HUES6 (cell line): ENCODE measurements around the gene CYTIP.

ENCODE experiments used
- H3K27ac ChIP-seq: 2 replicates; pipeline ENCODE4 v1.7.0; 2013; ENCODE audit warnings: low read depth, mild to moderate bottlenecking, low read length, inconsistent platforms
- H3K27me3 ChIP-seq: 2 replicates; pipeline ENCODE4 v1.6.1; 2013; ENCODE audit warnings: low read length; ENCODE audit not compliant: control insufficient read depth, insufficient read depth
- H3K36me3 ChIP-seq: 2 replicates; pipeline ENCODE4 v1.6.1; 2013; ENCODE audit warnings: low read length; ENCODE audit not compliant: control insufficient read depth, insufficient read depth
- H3K4me1 ChIP-seq: 2 replicates; pipeline ENCODE4 v1.6.1; 2013; ENCODE audit warnings: low read length; ENCODE audit not compliant: control insufficient read depth, insufficient read depth
- H3K4me3 ChIP-seq: 2 replicates; pipeline ENCODE4 v1.5.1; 2013; ENCODE audit warnings: low read depth, low read length
- H3K9ac ChIP-seq: one replicate; pipeline ENCODE4 v1.6.1; 2013; ENCODE audit warnings: mild to moderate bottlenecking, low read length
- H3K9me3 ChIP-seq: 2 replicates; pipeline ENCODE4 v1.6.1; 2013; ENCODE audit warnings: low read depth, low read length; ENCODE audit not compliant: control insufficient read depth, insufficient read depth

Gene CYTIP

GRCh38 chr2:157460384-157460837 is 16.5 kb upstream of the CYTIP start:
- Histone ChIP-seq H3K4me1 (peaks cover 19% of the 10 kb centered on the region), H3K4me3 (no peak overlapping the region), H3K27ac (peak overlapping the region; percentile 1; the same call in 1 of the 2 replicates), H3K36me3 (no peaks in the 10 kb centered on the region), H3K9me3 (no peaks in the 10 kb centered on the region), H3K9ac (no peak overlapping the region), H3K27me3 (no peaks in the 10 kb centered on the region)

DNA sequence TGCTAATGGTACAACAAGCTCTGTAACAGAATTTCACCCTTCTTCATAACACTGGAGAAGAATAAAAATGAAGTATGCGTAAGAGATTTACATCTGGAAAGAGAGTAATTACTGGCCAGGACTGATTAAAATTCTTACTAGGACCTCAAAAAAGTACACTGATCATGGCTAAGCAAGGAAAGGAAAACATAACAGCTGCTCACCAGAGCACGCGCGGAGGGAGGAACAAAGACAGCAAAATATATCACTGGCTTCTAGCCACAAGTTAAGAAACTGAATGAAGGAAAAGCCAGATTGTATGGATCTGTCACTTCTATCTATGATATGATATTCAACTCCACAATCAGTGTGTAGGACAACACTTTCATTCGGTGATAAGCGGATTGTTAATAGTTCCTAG is 15.6 kb upstream of the CYTIP start:
- Histone ChIP-seq H3K9me3 (no peaks in the 10 kb centered on the region), H3K27me3 (no peaks in the 10 kb centered on the region), H3K4me3 (no peak overlapping the region), H3K36me3 (no peaks in the 10 kb centered on the region), H3K27ac (no peak overlapping the region), H3K9ac (no peak overlapping the region), H3K4me1 (peaks cover 19% of the 10 kb centered on the region)

DNA sequence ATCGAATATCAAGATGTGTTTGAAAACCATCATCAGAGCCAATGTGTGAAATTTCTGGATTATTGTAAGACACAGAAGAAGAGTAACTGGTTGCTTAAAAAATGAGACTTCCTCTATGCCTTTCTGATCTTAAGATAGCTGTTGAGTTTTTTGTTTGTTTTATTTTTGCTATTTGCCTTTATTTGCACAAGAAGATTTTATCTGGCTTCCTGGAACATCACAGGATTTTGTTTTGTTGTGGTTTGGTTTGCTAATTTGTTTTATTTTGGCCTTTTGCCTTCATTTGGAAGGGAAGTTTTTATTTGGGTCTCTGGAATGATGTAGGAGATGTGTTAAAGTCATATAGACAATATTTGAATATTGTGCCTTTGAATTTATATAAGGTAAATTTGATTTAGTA is 3.9 kb upstream of the CYTIP start:
- Histone ChIP-seq H3K36me3 (no peaks in the 10 kb centered on the region), H3K4me1 (no peaks in the 10 kb centered on the region), H3K9me3 (no peaks in the 10 kb centered on the region), H3K27ac (no peak overlapping the region), H3K9ac (no peak overlapping the region), H3K4me3 (no peak overlapping the region), H3K27me3 (no peaks in the 10 kb centered on the region)

DNA sequence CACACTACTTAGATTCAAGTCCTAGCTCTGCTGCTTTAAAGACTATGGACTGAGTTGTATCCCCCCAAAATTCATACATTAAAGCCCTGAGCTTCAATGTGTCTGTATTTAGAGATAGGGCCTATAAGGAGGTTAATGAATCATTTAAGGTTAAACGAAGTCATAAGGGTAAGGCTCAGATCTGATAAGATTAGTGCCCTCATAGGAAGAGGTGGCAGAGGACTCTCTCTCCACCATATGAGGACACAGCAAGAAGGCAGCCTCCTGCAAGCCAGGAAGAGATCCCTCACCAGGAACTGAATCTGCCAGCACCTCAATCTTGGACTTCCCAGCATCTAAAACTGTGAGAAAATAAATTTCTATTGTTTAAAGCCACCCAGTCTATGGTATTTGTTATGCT is 3.1 kb upstream of the CYTIP start:
- H3K27ac ChIP-seq, result no peak overlapping the region
- no peaks in the 10 kb centered on the region for H3K4me1 ChIP-seq
- no peak overlapping the region for H3K9ac ChIP-seq
- H3K4me3 ChIP-seq, result no peak overlapping the region
- H3K9me3 ChIP-seq, result no peaks in the 10 kb centered on the region
- H3K36me3 ChIP-seq, result no peaks in the 10 kb centered on the region
- H3K27me3 ChIP-seq, result no peaks in the 10 kb centered on the region

DNA sequence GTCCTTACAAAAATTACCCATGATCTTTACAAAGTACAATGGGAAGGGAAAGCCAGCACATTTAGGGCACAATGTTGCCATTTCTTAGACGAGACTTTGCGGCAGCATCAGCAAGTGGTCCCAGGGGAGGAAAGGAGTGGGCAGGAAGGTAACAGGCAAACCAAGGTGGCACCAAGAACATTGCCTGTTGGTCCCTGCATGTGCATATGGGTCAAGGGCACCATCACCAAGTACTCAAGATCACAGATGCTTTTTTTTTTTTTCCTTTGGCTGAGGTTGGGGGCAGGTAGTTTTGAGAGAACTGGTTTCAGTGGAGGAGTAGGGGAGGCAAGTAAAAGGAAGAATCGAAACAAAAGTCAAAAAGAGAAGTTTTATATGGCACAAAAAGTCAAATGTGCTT is 752 bp upstream of the CYTIP start:
- no peak overlapping the region for H3K4me3 ChIP-seq
- no peak overlapping the region for H3K9ac ChIP-seq
- H3K27me3 ChIP-seq, result no peaks in the 10 kb centered on the region
- no peaks in the 10 kb centered on the region for H3K36me3 ChIP-seq
- no peaks in the 10 kb centered on the region for H3K4me1 ChIP-seq
- no peaks in the 10 kb centered on the region for H3K9me3 ChIP-seq
- no peak overlapping the region for H3K27ac ChIP-seq

DNA sequence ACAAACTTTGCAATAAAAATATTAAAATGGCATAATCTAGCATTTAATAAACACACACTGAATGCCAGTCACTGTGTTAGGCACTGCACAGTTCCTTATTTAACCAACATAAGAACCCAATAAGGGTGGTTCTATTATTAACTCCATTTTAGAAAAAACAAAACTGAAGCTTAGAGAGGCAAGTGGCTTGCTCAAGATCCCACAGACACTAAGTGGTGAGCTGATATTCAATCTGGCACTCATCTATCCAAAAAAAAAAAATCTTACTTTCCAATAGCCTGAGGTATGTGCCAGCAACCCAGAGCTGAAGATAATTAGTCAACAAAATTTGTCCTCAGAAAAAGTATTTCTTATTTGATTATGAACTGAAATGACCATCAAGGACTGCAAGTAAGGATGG is 799 bp downstream of the CYTIP start:
- H3K4me3 ChIP-seq, result no peak overlapping the region
- no peaks in the 10 kb centered on the region for H3K36me3 ChIP-seq
- H3K9me3 ChIP-seq, result no peaks in the 10 kb centered on the region
- H3K9ac ChIP-seq, result no peak overlapping the region
- H3K27ac ChIP-seq, result no peak overlapping the region
- no peaks in the 10 kb centered on the region for H3K4me1 ChIP-seq
- no peaks in the 10 kb centered on the region for H3K27me3 ChIP-seq

- no peaks in the 10 kb centered on the region for H3K36me3 ChIP-seq
Observed at GRCh38 chr2:157442636-157443035, 1.3 kb downstream of the CYTIP start.

GRCh38 chr2:157442191-157442590 is 1.7 kb downstream of the CYTIP start:
- H3K9me3 ChIP-seq, result no peaks in the 10 kb centered on the region
- H3K9ac ChIP-seq, result no peak overlapping the region
- H3K4me3 ChIP-seq, result no peak overlapping the region
- no peaks in the 10 kb centered on the region for H3K27me3 ChIP-seq
- H3K27ac ChIP-seq, result no peak overlapping the region
- no peaks in the 10 kb centered on the region for H3K36me3 ChIP-seq
- no peaks in the 10 kb centered on the region for H3K4me1 ChIP-seq

More at GRCh38 chr2:157442636-157443035, 1.3 kb downstream of the CYTIP start:
- Histone ChIP-seq H3K4me3 (no peak overlapping the region), H3K9ac (no peak overlapping the region), H3K27me3 (no peaks in the 10 kb centered on the region), H3K27ac (no peak overlapping the region), H3K9me3 (no peaks in the 10 kb centered on the region), H3K4me1 (no peaks in the 10 kb centered on the region)

DNA sequence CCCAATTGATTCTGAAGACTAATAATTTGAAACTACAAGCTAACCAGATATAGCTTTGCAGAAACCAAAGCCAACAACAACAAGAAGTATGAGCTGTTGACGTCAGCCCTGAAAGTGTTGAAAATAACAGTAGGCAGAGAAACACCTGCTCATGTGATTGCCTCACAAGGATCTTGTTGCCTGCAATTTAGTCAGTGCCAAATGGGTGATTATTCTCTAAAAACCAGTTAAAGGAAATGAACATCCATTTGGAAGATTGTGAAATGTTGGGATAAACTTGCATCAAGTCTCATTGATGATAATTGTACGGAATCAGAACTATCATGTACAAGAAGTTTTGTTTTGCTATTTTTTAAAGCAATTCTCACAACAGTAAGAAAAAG is 2.8 kb downstream of the CYTIP start:
- no peaks in the 10 kb centered on the region for H3K4me1 ChIP-seq
- H3K36me3 ChIP-seq, result no peaks in the 10 kb centered on the region
- H3K27ac ChIP-seq, result no peak overlapping the region
- H3K27me3 ChIP-seq, result no peaks in the 10 kb centered on the region
- H3K4me3 ChIP-seq, result no peak overlapping the region
- no peak overlapping the region for H3K9ac ChIP-seq
- no peaks in the 10 kb centered on the region for H3K9me3 ChIP-seq

GRCh38 chr2:157440404-157441071 is 3.4 kb downstream of the CYTIP start:
- H3K27ac ChIP-seq, result no peak overlapping the region
- no peak overlapping the region for H3K9ac ChIP-seq
- H3K4me3 ChIP-seq, result no peak overlapping the region
- H3K27me3 ChIP-seq, result no peaks in the 10 kb centered on the region
- no peaks in the 10 kb centered on the region for H3K9me3 ChIP-seq
- no peaks in the 10 kb centered on the region for H3K36me3 ChIP-seq
- H3K4me1 ChIP-seq, result no peaks in the 10 kb centered on the region

GRCh38 chr2:157439824-157440186 is 4.1 kb downstream of the CYTIP start:
- no peaks in the 10 kb centered on the region for H3K9me3 ChIP-seq
- H3K27ac ChIP-seq, result no peak overlapping the region
- no peaks in the 10 kb centered on the region for H3K4me1 ChIP-seq
- no peak overlapping the region for H3K9ac ChIP-seq
- H3K36me3 ChIP-seq, result no peaks in the 10 kb centered on the region
- no peak overlapping the region for H3K4me3 ChIP-seq
- H3K27me3 ChIP-seq, result no peaks in the 10 kb centered on the region
